Measurements from ENCODE around the gene S1PR3.

DNA sequence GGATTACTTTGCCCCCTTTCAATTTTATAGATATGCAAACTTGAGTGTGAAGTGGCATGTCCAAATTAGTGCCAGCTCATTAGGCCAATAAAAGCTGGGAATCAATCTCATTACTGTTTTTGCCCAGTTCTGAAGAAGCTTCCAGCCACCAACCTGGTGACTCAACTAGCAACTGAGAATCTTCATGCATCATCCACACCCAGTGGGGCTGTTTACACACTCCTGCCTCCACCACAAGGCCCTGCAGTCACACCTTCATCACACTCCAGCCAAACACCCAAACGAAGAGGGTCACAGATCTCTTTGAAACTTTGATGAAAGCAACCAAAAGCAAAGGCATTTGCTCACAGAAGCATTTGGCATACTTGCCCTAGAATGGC is 41.3 kb upstream of the S1PR3 start:
- TF ChIP-seq CTCF (IDR thresholded peaks at IDR 0.05) (no peak), POLR2AphosphoS5 (IDR thresholded peaks at IDR 0.05) (no peak)
